ENCODE measurements around the gene MAP1LC3B.
"Not testable (repeated sequence)": the region's sequence is repeated elsewhere in the genome, so short reads cannot be mapped to it uniquely, and the experiment has no call there.

Gene MAP1LC3B

DNA sequence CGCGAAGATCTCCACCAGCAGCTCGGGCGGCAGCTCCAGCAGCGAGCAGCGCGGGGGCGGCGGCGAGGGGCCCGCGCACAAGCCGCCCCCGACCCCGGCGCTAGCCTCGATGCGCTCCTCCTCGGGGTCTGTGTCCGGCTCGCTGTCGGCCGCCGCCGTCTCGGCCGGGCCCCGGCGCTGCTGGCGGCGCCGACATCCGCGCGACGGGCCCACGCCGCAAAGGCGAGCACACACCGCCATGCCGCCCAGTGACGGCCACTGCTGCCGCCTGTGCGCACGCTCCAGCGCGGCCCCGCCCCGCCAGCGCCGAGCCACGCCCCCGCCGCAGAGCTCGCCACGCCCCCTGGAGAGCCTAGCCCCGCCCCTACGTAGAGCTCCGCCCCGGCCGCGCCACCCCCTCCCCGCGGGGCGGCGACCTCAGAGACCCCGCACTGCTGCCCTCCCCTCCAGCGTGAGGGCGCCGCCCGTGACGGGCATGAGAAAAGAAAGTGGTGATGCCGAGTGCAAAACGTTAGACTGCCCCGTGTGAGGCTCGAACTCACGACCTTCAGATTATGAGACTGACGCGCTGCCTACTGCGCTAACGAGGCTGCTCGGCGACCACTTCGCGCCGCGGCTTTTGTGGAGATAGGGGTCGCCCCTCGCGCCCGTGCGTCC lies 8.5 kb upstream of the MAP1LC3B start, which contains the start of gene FBXO31:
Gene FBXO31 (minus strand): TSS at position 272 of the 657 bp plus-strand sequence. CDS start 32 bp downstream, at position 240.
- peak; percentile 93 for DNase-seq

- peak in 1 of 2 donors; percentile 64 for DNase-seq
Observed at GRCh38 chr16:87384162-87384874, 7.8 kb upstream of the MAP1LC3B start.

DNA sequence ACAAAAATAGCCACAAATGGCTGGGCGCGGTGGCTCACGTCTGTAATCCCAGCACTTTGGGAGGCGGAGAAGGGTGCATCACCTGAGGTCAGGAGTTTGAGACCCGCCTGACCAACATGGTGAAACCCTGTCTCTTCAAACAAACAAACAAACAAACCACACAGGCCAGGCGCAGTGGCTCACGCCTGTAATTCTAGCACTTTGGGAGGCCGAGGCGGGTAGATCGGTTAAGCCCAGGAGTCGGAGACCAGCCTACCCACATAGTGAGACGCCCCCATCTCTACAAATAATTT lies 7.3 kb upstream of the MAP1LC3B start:
- not testable (repeated sequence) for DNase-seq

DNA sequence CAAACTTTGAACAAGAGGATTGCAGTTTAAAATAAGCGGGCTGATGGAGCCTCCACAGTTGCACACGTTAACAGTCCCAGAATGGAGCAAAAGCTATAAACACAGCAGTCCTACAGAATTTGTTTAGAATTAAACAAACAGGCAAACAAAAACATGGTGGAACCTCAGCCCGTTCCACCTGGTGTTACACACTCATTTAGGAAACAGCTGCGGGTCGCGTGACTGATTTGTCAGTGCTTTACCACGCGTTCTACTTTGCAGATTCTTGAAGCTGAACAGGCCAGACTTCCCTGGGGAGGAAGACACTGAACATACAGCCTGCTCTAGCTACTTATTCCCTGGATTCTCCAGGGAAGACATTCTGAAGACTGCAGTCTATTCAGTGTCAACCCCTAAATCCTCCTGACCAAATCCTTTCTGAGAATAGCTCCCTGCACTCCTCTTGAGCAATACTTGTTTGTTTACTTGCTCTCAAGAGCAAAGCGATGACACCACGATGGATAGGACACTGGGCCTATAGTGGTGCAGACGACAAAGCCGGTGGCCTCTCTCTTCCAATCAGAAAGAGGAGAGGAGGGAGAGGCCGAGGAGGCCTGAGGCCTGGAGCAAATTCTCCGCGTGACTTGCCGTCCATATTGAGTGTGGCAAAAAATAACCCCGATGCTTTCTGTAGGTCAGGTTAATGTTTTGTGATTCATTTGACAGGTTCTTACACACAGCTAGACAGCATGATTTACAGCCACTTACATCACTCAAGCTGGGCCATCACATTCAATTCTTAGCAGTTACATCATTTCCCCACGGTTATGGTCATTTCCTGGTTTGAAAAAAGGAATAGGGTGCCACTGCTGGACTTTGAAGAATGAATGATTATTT lies 4.0 kb upstream of the MAP1LC3B start:
- DNase-seq, result peak; percentile 78 to 85

- DNase-seq, result no peak
Observed at GRCh38 chr16:87388818-87389134, 3.4 kb upstream of the MAP1LC3B start.

DNA sequence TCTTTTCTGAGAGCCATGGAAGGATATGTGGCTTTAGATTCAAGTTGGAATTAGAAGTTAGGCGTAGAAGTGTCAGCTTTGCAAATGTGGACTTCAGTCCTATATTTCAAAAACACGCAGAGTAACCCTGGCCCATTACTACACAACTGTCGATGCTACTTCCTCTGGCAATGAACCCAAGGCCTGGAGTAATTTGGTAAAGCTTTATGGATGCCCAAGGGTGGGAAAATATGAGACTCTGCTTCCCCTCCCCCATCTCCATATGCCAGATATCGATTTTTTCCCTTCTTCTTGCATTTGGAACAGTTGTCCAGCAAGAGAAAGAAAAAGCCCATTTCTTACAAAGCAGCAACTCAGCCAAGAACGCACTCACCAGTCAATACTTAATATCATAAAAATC lies 2.9 kb upstream of the MAP1LC3B start:
- DNase-seq, result no peak

DNA sequence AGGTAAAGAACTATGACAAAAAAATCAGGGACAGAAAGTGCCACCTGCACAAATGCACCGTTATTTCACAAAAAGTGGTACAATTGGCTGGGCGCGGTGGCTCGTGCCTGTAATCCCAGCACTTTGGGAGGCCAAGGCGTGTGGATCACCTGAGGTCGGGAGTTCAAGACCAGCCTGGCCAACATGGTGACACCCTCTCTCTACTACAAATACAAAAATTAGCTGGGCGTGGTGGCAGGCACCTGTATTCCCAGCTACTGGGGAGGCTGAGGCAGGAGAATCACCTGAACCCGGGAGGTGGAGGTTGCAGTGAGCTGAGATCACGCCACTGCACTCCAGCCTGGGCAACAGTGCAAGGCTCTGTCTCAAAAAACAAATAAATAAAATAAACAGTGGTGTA lies 2.2 kb upstream of the MAP1LC3B start:
- DNase-seq, result not testable (repeated sequence)

DNA sequence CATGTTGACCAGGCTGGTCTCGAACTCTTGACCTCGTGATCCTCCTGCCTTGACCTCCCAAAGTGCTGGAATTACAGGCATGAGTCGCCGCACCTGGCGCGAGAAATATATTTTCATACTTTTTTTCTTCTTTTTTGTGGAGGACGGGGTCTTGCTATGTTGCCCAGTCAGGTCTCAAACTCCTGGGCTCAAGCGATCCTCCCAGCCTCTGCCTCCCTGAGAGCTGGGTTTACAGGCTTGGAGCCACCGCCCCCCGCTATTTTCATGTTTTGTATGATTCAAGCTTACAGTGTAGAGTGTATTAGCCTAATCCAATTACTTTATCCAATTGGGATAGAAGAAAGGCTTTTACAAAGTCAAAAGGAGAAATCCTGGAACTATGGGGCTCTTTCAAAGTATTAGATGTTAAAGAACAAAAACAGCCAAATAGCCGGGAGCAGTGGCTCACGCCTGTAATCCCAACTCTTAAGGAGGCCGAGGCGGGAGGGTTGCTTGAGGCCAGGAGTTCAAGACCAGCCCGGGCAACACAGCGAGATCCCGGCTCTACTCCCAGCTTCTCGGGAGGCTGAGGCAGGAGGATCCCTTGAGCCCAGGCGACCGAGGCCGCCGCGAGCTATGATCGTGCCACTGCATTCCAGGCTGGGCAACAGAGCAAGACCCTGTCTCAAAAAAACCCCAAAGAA lies 1.4 kb upstream of the MAP1LC3B start:
- DNase-seq, result no peak

- peak; percentile 37 to 38 for DNase-seq
Observed at GRCh38 chr16:87391324-87391949, 699 bp upstream of the MAP1LC3B start.

DNA sequence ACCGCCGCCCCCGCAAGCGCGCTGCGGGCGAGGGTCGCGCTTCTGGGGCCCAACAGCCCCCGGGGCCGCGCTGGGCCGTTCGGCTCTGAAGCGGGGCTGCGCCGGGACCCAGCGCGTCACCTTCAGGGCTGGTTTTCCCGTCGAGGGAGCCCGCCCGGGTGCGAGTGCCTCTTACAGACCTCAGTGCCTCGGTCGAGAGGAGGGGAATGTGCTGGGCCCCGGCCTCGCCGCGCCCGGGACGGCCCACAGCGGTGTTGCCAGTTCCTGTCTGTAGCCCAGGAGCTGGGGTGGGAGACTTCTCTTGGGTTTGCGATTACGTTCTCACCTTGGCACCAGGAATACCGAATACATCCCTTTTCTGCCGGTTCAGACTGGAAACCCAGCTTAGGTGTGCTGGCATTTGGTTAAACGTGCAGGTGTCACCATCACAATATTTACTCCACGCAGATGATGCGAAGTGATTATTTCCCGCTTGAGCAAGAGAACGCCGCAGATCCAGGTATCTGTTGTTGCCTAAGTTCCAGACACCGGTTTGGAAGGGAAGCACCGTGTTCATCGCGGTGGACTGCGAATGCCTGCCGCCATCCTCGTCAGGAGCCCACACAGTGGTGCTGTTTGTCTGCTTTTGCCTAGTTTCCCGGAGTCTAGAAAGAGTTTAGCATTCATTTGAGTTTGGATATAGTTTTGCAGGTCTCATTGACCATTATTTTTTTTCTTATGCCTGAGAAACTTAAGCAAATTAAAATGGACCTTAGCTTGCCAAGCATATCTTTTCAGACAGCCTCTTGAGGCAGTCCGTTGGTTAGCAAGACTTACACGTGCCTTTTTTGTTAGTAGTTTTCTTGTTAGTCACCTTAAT lies 914 bp downstream of the MAP1LC3B start:
- peak; percentile 58 to 59 for DNase-seq

DNA sequence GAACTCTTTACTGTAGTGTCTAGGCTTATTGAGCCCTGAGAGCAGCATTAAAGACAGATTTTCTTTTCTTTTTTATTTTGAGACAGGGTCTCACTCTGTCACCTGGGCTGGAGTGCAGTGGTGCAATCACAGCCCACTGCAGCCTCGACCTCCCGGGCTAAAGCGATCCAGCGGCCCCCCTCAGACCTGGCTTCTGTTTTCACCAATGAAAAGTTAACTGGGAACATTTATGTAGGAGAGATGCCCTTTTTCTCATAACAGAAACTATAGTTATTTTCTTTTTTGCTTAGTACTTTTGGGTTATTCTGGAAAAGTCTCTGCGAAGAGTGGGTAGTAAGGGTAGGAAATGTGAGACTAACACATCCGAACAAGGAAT lies 1.5 kb downstream of the MAP1LC3B start:
- DNase-seq, result no peak

GRCh38 chr16:87395181-87395842 lies 3.2 kb downstream of the MAP1LC3B start:
- no peak for DNase-seq

DNA sequence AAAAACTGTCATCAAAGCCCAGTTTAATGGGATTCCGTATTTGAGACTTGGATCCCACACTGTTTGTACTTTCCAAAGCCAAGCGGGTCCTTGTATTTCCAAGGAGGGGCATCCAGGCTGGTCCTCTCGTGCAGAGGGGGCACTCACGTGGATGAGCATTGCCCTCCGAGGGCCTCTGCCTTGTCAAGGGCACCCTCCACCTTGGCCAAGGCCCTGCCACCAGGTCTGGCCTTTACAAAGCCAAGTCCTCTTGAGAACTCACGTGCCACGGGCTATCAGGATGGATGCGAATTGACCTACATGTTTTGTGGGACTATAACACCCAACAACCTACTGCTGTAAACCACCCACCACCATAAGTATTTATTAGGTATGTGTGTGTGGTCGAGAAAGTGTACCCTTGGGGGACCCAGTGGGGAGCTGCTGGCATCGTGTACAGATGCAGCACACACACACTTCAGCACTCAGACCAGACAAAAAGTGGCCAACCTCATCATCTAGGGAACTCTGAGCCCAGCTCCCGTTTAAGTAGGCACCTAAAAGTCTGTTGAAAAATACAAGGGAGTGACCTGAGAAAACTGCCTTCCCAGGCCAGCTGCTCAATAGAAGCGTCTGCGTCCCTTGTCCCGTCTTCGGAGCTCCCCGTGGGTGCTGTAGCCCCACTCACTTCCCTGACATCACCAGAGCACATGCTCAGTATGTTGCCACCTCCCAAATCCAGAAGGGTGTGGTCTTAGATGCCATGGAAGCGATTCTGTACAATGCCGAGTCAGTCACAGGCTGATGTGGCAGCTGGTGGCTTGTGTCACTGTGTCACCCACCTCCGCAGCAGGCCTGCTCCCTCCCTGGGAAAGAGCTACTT lies 12.9 kb downstream of the MAP1LC3B start:
- DNase-seq, result no peak

- DNase-seq, result no peak
Observed at GRCh38 chr16:87406495-87407088, 14.5 kb downstream of the MAP1LC3B start.

GRCh38 chr16:87407511-87408112 lies 15.5 kb downstream of the MAP1LC3B start:
- no peak for DNase-seq

GRCh38 chr16:87409153-87409552 lies 17.0 kb downstream of the MAP1LC3B start:
- DNase-seq, result no peak

- DNase-seq, result no peak
Observed at GRCh38 chr16:87409781-87410180, 17.6 kb downstream of the MAP1LC3B start.

- DNase-seq, result no peak
Observed at GRCh38 chr16:87410530-87410929, 18.4 kb downstream of the MAP1LC3B start.

- DNase-seq, result no peak
Observed at GRCh38 chr16:87410968-87411367, 18.8 kb downstream of the MAP1LC3B start.

Data from stimulated activated CD4-positive, alpha-beta T cell treated with anti-CD3 and anti-CD28 coated beads, Interleukin-2, amount 100 ng/mL, for 24 hours (primary cell).